A549 (cell line): Measurements from ENCODE around the gene ALG8. TPM values are rescaled to one million over a fixed set of nuclear protein-coding genes. Genes with fewer than 3 reads are reported as not detected.
A peak's percentile ranks its signal among the peaks of the same experiment; 100 is the strongest.
"Not testable (repeated sequence)": the region's sequence is repeated elsewhere in the genome, so short reads cannot be mapped to it uniquely, and the experiment has no call there.

Experiments
- ATAC-seq, 2 experiments: fragments of 200-7000 bp in 1 of 2; fragments of >200 bp in 1 of 2; cut with Nextera tagmentation in 1 of 2; cut with Tn5 transposase in 1 of 2; 3 replicates each; pipeline versions ENCODE4 v1.8.0 to v1.9.1; 2018 to 2020; ENCODE audit warnings: mild to moderate bottlenecking in 1 of 2, moderate library complexity in 1 of 2
- CTCF ChIA-PET: fragments of 300-600 bp; sonication (Branson Sonifier 250); formaldehyde crosslinking; extraction: SDS; loops from one replicate; lab custom pipeline; 2021; ENCODE audit warnings: antibody characterized with exemption, inconsistent platforms; lab: Yijun Ruan, JAX
- POLR2A ChIA-PET: fragments of 350-600 bp; formaldehyde crosslinking; extraction: SDS; loops from one replicate; lab custom pipeline; 2021; ENCODE audit warnings: antibody characterized with exemption, inconsistent platforms; lab: Yijun Ruan, JAX
- DNase-seq, 2 experiments: peaks; one replicate each; pipeline versions ENCODE4 v3.0.0 to v3.0.0-alpha.2; 2011 to 2016; ENCODE audit warnings: low read depth in 1 of 2, low spot score in 1 of 2
- FAIRE-seq: peaks from 2 replicates; lab custom pipeline; 2011; peaks lifted over from hg19 to GRCh38; lab: Jason Lieb, UNC
- H3K27ac ChIP-seq, 2 experiments: fragments of >200 bp; sonication (Bioruptor Twin); formaldehyde crosslinking; 3 replicates each; pipeline ENCODE4 v1.5.1; 2016 to 2017
- H3K4me1 ChIP-seq: fragments of >200 bp; sonication (Bioruptor Twin); formaldehyde crosslinking; 3 replicates; pipeline ENCODE4 v1.6.1; 2016
- H3K4me2 ChIP-seq: fragments of >200 bp; sonication (Bioruptor Twin); formaldehyde crosslinking; 3 replicates; pipeline ENCODE4 v1.6.1; 2016
- H3K4me3 ChIP-seq: fragments of >200 bp; sonication (Bioruptor Twin); formaldehyde crosslinking; 3 replicates; pipeline ENCODE4 v1.5.1; 2016
- H3K9me3 ChIP-seq: fragments of >200 bp; sonication (Bioruptor Twin); formaldehyde crosslinking; 3 replicates; pipeline ENCODE4 v1.6.1; 2016
- CHD2 ChIP-seq: fragments of 150-350 bp; IDR thresholded peaks from 2 replicates; pipeline ENCODE4 v1.6.1; 2014; ENCODE audit warnings: low read length; ENCODE audit not compliant: partially characterized antibody
- EHF ChIP-seq: fragments of 250-450 bp; sonication (Bioruptor Pico); IDR thresholded peaks from 2 replicates; pipeline ENCODE4 v1.5.0; 2020; ENCODE audit warnings: mild to moderate bottlenecking
- EHMT2 ChIP-seq: fragments of 200-600 bp; sonication (generic); IDR thresholded peaks from 2 replicates; pipeline ENCODE4 v1.6.1; 2016; ENCODE audit warnings: antibody characterized with exemption, low read depth, mild to moderate bottlenecking, moderate library complexity
- EP300 ChIP-seq, 2 experiments: fragments of >200 bp; sonication (Bioruptor Twin); formaldehyde crosslinking; IDR thresholded peaks; 2 replicates in 1 of 2; 3 replicates in 1 of 2; pipeline ENCODE4 v1.6.1; 2016 to 2017
- FOSB ChIP-seq: fragments of 250-450 bp; sonication (Bioruptor Pico); IDR thresholded peaks from 2 replicates; pipeline ENCODE4 v1.5.0; 2020; ENCODE audit warnings: mild to moderate bottlenecking, moderate library complexity
- FOSL2 ChIP-seq, 2 experiments: fragments of 450-650 bp in 1 of 2; fragments of >200 bp in 1 of 2; sonication (Bioruptor Twin) in 1 of 2; formaldehyde crosslinking; IDR thresholded peaks; 2 replicates each; pipeline versions ENCODE4 v1.5.0 to v1.6.1; 2016 to 2020; ENCODE audit warnings: mild to moderate bottlenecking in 1 of 2, moderate library complexity in 1 of 2
- HES2 ChIP-seq: fragments of >200 bp; sonication (Bioruptor Twin); formaldehyde crosslinking; IDR thresholded peaks from 2 replicates; pipeline ENCODE4 v1.6.1; 2016
- HMGXB4 ChIP-seq: fragments of 250-450 bp; sonication (Bioruptor Pico); IDR thresholded peaks from 2 replicates; pipeline ENCODE4 v1.5.0; 2021; ENCODE audit warnings: mild to moderate bottlenecking, moderate library complexity, borderline replicate concordance
- HOXA7 ChIP-seq: fragments of 250-450 bp; sonication (Bioruptor Pico); IDR thresholded peaks from 2 replicates; pipeline ENCODE4 v1.5.0; 2020; ENCODE audit warnings: mild to moderate bottlenecking, moderate library complexity
- MAX ChIP-seq: IDR thresholded peaks from 2 replicates; pipeline ENCODE4 v1.6.1; 2012
- MAZ ChIP-seq: fragments of 150-350 bp; IDR thresholded peaks from 2 replicates; pipeline ENCODE4 v1.6.1; 2014; ENCODE audit warnings: antibody characterized with exemption, low read depth, low read length, borderline replicate concordance
- NFE2L2 ChIP-seq: fragments of 150-350 bp; conservative IDR thresholded peaks from 2 replicates; pipeline ENCODE4 v1.6.1; 2014; ENCODE audit warnings: low read length
- PBX3 ChIP-seq: IDR thresholded peaks from 2 replicates; pipeline ENCODE4 v1.6.1; 2012
- POLR2A ChIP-seq: IDR thresholded peaks from 2 replicates; pipeline ENCODE4 v1.6.1; 2012; ENCODE audit warnings: mild to moderate bottlenecking, low read length
- RAD21 ChIP-seq, 2 experiments: fragments of >200 bp in 1 of 2; sonication (Bioruptor Twin) in 1 of 2; formaldehyde crosslinking in 1 of 2; IDR thresholded peaks in 1 of 2; conservative IDR thresholded peaks in 1 of 2; 2 replicates in 1 of 2; 3 replicates in 1 of 2; pipeline ENCODE4 v1.6.1; 2012 to 2018; ENCODE audit warnings: inconsistent platforms in 1 of 2
- RARB ChIP-seq: fragments of 250-450 bp; sonication (Bioruptor Pico); IDR thresholded peaks from 2 replicates; pipeline ENCODE4 v1.8.0; 2021; ENCODE audit warnings: mild to moderate bottlenecking, moderate library complexity
- RCOR1 ChIP-seq: fragments of 150-350 bp; IDR thresholded peaks from 2 replicates; pipeline ENCODE4 v1.6.1; 2014; ENCODE audit warnings: antibody characterized with exemption, low read length, low read depth
- SREBF2 ChIP-seq: fragments of 450-650 bp; IDR thresholded peaks from 2 replicates; pipeline ENCODE4 v1.6.1; 2014; ENCODE audit warnings: mild to moderate bottlenecking, moderate library complexity
- USF2 ChIP-seq: fragments of 450-650 bp; IDR thresholded peaks from 2 replicates; pipeline ENCODE4 v1.6.1; 2014; ENCODE audit warnings: antibody characterized with exemption
- ZC3H11A ChIP-seq: fragments of 450-650 bp; IDR thresholded peaks from 2 replicates; pipeline ENCODE4 v1.6.1; 2014; ENCODE audit warnings: antibody characterized with exemption, mild to moderate bottlenecking
- WGBS: methylation state at CpG from one replicate; pipeline ENCODE4 v1.1.6; 2017; ENCODE audit errors: missing lambda C conversion rate; 5-methylcytosine and 5-hydroxymethylcytosine counted together
- polyA plus RNA-seq, 4 experiments: library from polyadenylated mRNA; depleted of rRNA in 3 of 4; stranded (reverse); fragments of >200 nt; fragmentation: RNase III in 1 of 4; extraction: RNeasy Plus Mini Kit Qiagen cat#74134 plus additional on column Dnase treatment in 1 of 4; gene quantifications; 2 replicates in 3 of 4; 3 replicates in 1 of 4; pipeline ENCODE4 v1.2.3, GENCODE V29; 2011 to 2017

Gene ALG8
- polyA plus RNA-seq, 2 of the 4 experiments (the other 2 are of a cell fraction) = 59.0 to 159 TPM

- TF ChIP-seq RARB (CRISPR knock-in tag) = no peak
Measured at GRCh38 chr11:78079232-78080083, 60.0 kb downstream of the ALG8 start, which contains the start of gene NDUFC2 (continued).

- H3K9me3 ChIP-seq = no peaks in the 10 kb centered on the region
- POLR2A ChIA-PET = interaction anchor here (0.6 to 1.9 kb wide), 5 partner anchors 10 to 252 kb away, joined by 3 to 8 read pairs (median 4); partner anchors contain the start of gene ALG8
- 34% methylated on average over 21 of the region's 21 CpGs for WGBS
- TF ChIP-seq POLR2A (no peak), FOSB (CRISPR knock-in tag) (no peak), EHMT2 (no peak), RAD21 (conservative IDR thresholded peaks at IDR 0.05 in 1 of 2, IDR thresholded peaks at IDR 0.05 in 1 of 2) (no peak), EHF (CRISPR knock-in tag) (no peak), HES2 (no peak), HOXA7 (no peak), FOSL2 (IDR thresholded peaks at IDR 0.05) (no peak), FOSL2 (CRISPR knock-in tag; IDR thresholded peaks at IDR 0.05) (no peak), PBX3 (no peak), MAX (no peak), SREBF2 (no peak), RCOR1 (no peak), MAZ (no peak), CHD2 (no peak), NFE2L2 (no peak), ZC3H11A (no peak), USF2 (no peak), HMGXB4 (CRISPR knock-in tag) (no peak), EP300 (IDR thresholded peaks at IDR 0.05) (no peak)
- TF ChIP-seq, all 56 proteins: peak for 0
- Histone ChIP-seq H3K4me2 (peak overlapping the region; percentile 97), H3K4me3 (peak overlapping the region; percentile 78), H3K27ac (peak overlapping the region; percentile 89 to 98; a peak in 5 of 6 replicates), H3K4me1 (peaks cover 11% of the 10 kb centered on the region; the same call in 2 of the 3 replicates)
- CTCF ChIA-PET = interaction anchor here (0.6 to 1.4 kb wide), 3 partner anchors 9 to 1031 kb away, joined by 3 to 4 read pairs (median 3); no protein-coding TSS in a partner anchor
- ATAC-seq (no peak), FAIRE-seq (no peak), DNase-seq (no peak)
Measured at GRCh38 chr11:78078218-78079167, 60.9 kb downstream of the ALG8 start.

- Histone ChIP-seq H3K4me2 (peak overlapping the region; percentile 97), H3K4me1 (peaks cover 11% of the 10 kb centered on the region; the same call in 2 of the 3 replicates)
- DNase-seq, ATAC-seq, FAIRE-seq, H3K4me3 ChIP-seq, POLR2A ChIA-PET, H3K9me3 ChIP-seq, H3K27ac ChIP-seq: not testable (repeated sequence)
- WGBS = 94% methylated on average over 4 of the region's 4 CpGs
- CTCF ChIA-PET = interaction anchor here (0.6 to 1.3 kb wide), 2 partner anchors 32 to 1258 kb away, joined by 3 read pairs; no protein-coding TSS in a partner anchor
Measured at GRCh38 chr11:78077592-78077991, 61.8 kb downstream of the ALG8 start.
